Left ventricle myocardium superior (tissue), 1 donor: ENCODE data around the gene NTSR1. TPM values are rescaled to one million over a fixed set of nuclear protein-coding genes. Genes with fewer than 3 reads are reported as not detected.

Experiments used
- ATAC-seq: fragments of 200-7000 bp; cut with Tn5 transposase; one replicate; pipeline ENCODE4 v1.9.1; 2020; ENCODE audit warnings: mild to moderate bottlenecking, moderate library complexity
- DNase-seq: peaks from one replicate; pipeline ENCODE4 v3.0.0-alpha.2; 2020
- intact Hi-C: fragments of 100-400 bp; cut with micrococcal nuclease; formaldehyde crosslinking; loops from one replicate; pipeline ENCODE4 v1.11.0; 2022
- total RNA-seq: library from RNA; stranded (reverse); fragmentation: NEBNext Ultra II Directional; extraction: Animal tissue kit (Norgen Biotek cat#: 25700); gene quantifications from one replicate; pipeline ENCODE4 v1.2.1, GENCODE V29; 2021
- donor health status: DM: no; HTN: yes; CAD: no; lungs with severe emphysema.

NTSR1 gene
- total RNA-seq, 1 donor from 2014 or later, result not detected

- ATAC-seq, result no peak
- DNase-seq, result peak; percentile 28
- intact Hi-C loops, result no loop called here
These were observed 52.5 kb downstream of the NTSR1 start for GRCh38 chr20:62760856-62761758.

- no peak for ATAC-seq
- intact Hi-C loops, result no loop called here
These were observed 53.1 kb downstream of the NTSR1 start for GRCh38 chr20:62761759-62762131.

GRCh38 chr20:62762376-62762775 lies 53.7 kb downstream of the NTSR1 start:
- ATAC-seq, result no peak

More at GRCh38 chr20:62761759-62762131, 53.1 kb downstream of the NTSR1 start:
- DNase-seq, result peak; percentile 15

GRCh38 chr20:62762801-62763368 lies 54.2 kb downstream of the NTSR1 start:
- ATAC-seq, result no peak
- intact Hi-C loops, result no loop called here
- peak; percentile 15 for DNase-seq

More at GRCh38 chr20:62762376-62762775, 53.7 kb downstream of the NTSR1 start:
- intact Hi-C loops, result no loop called here
- DNase-seq, result peak; percentile 17

- ATAC-seq (no peak), DNase-seq (peak; percentile 2)
- intact Hi-C loops, result no loop called here
These were observed 54.8 kb downstream of the NTSR1 start for GRCh38 chr20:62763404-62763803.

GRCh38 chr20:62764156-62764935 lies 55.7 kb downstream of the NTSR1 start:
- DNase-seq, result peak; percentile 9
- ATAC-seq, result no peak
- intact Hi-C loops, result no loop called here

GRCh38 chr20:62765021-62765420 lies 56.4 kb downstream of the NTSR1 start:
- intact Hi-C loops, result no loop called here
- no peak for ATAC-seq
- DNase-seq, result peak; percentile 17

- ATAC-seq (no peak), DNase-seq (peak; percentile 5)
- intact Hi-C loops, result no loop called here
These were observed 56.9 kb downstream of the NTSR1 start for GRCh38 chr20:62765432-62766070.

GRCh38 chr20:62766071-62766450 lies 57.4 kb downstream of the NTSR1 start:
- intact Hi-C loops, result no loop called here
- ATAC-seq (no peak), DNase-seq (peak; percentile 8)

- intact Hi-C loops, result no loop called here
- peak; percentile 19 for DNase-seq
- no peak for ATAC-seq
These were observed 58.1 kb downstream of the NTSR1 start for GRCh38 chr20:62766716-62767115.

- intact Hi-C loops, result no loop called here
- DNase-seq (peak; percentile 11), ATAC-seq (no peak)
These were observed 59.6 kb downstream of the NTSR1 start for GRCh38 chr20:62768234-62768546.

- DNase-seq (peak; percentile 50), ATAC-seq (peak; percentile 67)
- intact Hi-C loops, result no loop called here
These were observed 60.1 kb downstream of the NTSR1 start for GRCh38 chr20:62768551-62769287.

GRCh38 chr20:62769346-62770071 lies 60.9 kb downstream of the NTSR1 start:
- DNase-seq (peak; percentile 16), ATAC-seq (no peak)
- intact Hi-C loops, result no loop called here

- DNase-seq, result peak; percentile 6
- no peak for ATAC-seq
- intact Hi-C loops, result no loop called here
These were observed 61.7 kb downstream of the NTSR1 start for GRCh38 chr20:62770111-62770910.

GRCh38 chr20:62770916-62771315 lies 62.3 kb downstream of the NTSR1 start:
- DNase-seq (peak; percentile 15), ATAC-seq (no peak)
- intact Hi-C loops, result no loop called here

GRCh38 chr20:62771396-62772102 lies 62.9 kb downstream of the NTSR1 start:
- ATAC-seq (no peak), DNase-seq (peak; percentile 20)
- intact Hi-C loops, result no loop called here

- DNase-seq (peak; percentile 16), ATAC-seq (no peak)
- intact Hi-C loops, result no loop called here
These were observed 63.5 kb downstream of the NTSR1 start for GRCh38 chr20:62772103-62772611.
